GM18870 (cell line): Measurements from ENCODE around the gene AKAP6.

Experiments
- ATAC-seq: cut with Tn5 transposase; IDR thresholded peaks from one replicate; pipeline ENCODE4 v1.9.1; 2021; ENCODE audit warnings: moderate library complexity; ENCODE audit not compliant: unreplicated experiment

AKAP6 gene

DNA sequence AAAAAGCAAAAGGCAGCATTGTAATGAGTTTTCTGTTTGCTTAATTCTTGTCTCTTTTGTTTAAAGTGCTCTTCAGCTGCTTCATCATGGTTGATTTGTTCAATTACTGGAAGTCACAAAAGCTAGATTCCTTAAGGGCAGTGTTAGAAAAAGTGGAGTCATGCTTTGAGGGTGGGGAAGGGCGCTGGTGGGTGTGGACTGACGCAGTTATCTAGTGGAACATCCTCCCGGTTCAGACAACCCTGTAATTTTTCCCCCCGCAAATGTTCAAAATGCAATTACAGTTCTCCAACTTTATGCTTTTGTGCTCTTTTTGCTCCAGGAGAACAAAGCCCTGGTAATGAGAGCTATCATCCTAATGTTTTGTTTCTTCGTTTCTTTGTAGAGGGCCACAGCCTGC, 2.1 kb downstream of the AKAP6 start:
- no peak for ATAC-seq

- ATAC-seq = no peak
Measured at GRCh38 chr14:32332415-32333316, 3.6 kb downstream of the AKAP6 start.

DNA sequence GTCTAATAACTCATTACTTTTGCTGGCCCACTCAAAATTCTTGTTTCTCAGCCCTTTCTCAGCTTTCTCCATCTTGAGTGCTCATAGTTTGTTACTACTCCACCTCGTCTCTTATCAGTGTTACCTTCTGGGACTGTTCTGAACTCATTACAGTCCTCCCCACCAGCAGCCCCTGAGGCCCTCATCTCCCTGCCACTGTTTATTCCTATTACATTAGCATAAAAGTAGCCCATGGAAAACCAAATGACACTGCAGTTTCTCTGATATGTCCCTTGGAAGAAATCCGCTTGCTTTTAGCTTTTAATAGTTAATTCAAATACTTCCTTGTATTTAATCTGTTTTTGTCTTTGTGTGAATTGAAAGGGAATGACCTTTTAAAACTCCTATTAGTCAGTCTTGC, 7.6 kb downstream of the AKAP6 start:
- ATAC-seq = no peak

- no peak for ATAC-seq
Measured at GRCh38 chr14:32337759-32338158, 8.7 kb downstream of the AKAP6 start.

- no peak for ATAC-seq
Measured at GRCh38 chr14:32339188-32339587, 10.1 kb downstream of the AKAP6 start.

DNA sequence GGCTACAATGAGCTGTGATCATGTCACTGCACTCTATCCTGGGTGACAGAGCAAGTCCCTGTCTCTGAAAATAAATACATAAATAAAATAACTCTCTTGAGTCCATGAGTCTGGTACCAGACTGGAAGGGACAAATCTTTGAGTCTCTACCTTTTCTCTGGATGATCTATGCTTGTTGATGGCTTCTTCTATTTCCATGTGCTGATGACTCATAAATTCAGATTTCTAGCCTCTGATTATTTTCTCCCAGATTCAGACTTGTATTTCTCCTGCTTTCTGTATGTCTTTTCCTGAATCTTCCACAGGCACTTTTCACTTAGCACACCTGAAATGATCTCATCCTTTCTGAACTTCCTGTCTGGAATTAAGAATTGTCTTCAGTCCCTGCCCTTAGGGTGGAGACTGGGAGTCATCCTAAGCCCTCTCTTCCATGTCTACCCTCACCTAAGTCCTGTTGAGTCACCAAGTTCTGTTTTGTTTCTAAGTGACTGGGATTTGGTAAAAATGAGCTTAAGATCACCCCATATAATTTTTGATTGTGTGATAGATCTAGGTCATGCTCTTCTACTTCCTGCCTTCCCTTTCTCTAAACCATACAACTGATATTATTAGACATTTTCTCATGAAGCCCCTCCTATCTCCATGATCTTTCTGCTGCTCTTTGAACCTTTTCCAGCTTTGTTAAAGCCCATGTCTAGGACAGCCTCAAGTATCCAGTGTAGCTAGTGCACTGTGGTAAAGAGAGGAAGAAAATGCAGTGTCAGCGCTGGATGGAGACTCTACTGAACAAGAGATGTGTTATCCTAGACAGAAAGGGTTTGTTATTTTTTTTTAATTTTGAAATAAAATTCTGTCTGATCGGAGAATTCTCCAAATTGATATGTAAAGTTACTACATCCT, 13.1 kb downstream of the AKAP6 start:
- ATAC-seq = no peak

GRCh38 chr14:32342847-32343194, 13.7 kb downstream of the AKAP6 start:
- ATAC-seq = no peak

GRCh38 chr14:32343926-32344430, 14.9 kb downstream of the AKAP6 start:
- no peak for ATAC-seq

GRCh38 chr14:32345311-32345791, 16.3 kb downstream of the AKAP6 start:
- ATAC-seq = no peak

- no peak for ATAC-seq
Measured at GRCh38 chr14:32349322-32349721, 20.2 kb downstream of the AKAP6 start.

DNA sequence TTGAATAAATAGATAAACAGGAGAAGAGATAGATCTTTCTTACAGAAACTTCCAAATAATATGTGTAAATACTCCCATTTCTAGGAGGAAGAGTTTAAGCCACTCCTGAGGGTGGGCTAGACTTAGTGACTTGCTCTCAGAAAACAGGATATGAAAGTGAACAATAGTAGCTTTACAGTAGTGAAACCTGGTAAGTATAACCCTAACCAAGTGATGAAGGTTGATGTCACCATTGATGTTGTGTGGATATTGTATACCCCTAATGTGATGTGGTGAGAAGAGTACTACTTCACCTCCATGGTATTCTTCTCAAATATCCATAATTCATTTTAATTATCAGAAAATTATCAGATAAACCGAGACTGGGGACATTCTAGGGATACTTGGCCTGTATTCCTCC, 20.9 kb downstream of the AKAP6 start:
- peak; percentile 99 for ATAC-seq

DNA sequence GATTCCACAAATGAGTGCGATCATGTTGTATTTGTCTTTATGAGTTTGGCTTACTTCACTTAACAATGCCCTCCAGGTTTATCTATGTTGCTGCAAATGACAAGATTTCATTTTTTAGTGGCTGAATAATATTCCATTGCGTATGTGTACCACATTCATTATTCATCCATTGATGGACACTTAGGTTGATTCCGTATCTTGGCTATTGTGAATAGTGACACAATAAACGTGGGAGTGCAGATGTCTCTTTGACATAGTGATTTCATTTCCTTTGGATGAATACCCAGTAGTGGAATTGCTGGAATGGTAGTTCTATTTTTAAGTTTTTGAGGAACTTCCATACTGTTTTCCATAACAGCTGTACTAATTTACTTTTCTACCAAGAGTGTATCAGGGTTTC, 23.5 kb downstream of the AKAP6 start:
- ATAC-seq = no peak

- ATAC-seq = no peak
Measured at GRCh38 chr14:32354716-32355115, 25.6 kb downstream of the AKAP6 start.

- no peak for ATAC-seq
Measured at GRCh38 chr14:32358781-32359180, 29.7 kb downstream of the AKAP6 start.

- ATAC-seq = no peak
Measured at GRCh38 chr14:32361674-32362073, 32.6 kb downstream of the AKAP6 start.

DNA sequence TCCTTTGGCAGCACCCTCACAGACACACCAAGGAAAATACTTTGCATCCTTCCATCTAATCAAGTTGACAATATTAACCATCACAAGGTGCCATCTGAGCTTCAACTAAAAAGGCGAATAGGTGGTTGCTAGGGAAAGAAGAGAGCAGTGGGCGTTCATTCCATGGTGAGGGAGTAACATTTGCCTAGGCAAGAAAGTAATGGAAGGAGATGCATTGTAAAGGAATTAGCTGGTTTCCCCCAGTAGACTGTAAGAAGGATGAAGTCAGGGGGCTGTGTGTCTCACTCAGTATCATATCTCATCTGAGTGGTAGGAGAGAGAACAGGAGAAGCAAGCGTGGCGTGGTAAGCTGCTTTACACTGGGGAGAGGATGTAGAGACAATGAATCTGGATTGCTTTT, 34.7 kb downstream of the AKAP6 start:
- ATAC-seq = no peak

GRCh38 chr14:32364941-32365340, 35.8 kb downstream of the AKAP6 start:
- no peak for ATAC-seq

DNA sequence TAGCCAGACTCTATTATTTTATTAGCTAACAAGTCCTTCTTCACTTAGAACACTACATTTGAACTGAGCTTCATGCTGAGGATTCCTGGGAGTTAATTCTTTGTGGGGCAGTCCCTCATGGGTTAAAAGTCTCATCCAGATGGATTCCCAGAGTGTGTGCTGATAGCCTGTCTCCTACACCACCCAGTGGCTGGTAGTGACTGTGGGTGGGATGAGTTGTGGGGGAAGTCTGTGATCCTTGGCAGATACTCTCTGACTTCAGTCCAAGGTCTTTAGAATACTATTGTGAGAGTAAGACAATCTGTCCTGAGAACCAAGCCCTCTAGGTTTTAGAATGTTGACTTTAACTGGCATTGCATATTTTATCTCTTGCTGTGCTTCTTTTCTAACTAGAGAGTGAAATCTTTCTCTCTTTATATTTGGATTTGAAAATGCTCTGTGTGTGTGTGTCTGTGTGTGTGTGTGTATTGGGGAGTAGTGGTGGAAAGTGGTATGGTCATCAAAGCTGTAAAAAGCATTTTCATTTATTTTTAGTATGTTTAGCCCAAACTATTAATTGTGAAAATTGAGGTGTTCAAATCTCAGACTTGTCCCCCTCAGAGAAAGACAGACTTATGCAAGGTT, 37.3 kb downstream of the AKAP6 start:
- no peak for ATAC-seq

DNA sequence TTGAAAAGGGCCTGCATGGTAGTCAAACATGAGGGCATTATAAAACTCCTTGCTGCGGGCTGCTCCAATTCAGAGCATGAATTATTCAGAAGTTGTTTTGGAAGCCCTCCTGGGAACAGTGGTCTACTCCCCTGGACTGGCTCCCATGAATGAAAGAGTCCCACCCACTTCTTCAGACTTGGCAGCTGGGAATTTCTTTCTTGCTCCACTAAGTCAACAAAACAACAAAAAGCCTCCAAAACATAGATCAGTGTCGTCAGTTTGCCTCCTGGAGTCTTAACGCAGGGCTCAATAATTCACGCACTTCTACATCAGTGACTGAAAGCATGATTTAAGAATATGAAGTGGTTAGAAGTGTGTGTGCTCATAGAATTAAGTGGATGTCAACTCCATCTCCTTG, 37.9 kb downstream of the AKAP6 start:
- no peak for ATAC-seq

- ATAC-seq = no peak
Measured at GRCh38 chr14:32367516-32367915, 38.4 kb downstream of the AKAP6 start.

DNA sequence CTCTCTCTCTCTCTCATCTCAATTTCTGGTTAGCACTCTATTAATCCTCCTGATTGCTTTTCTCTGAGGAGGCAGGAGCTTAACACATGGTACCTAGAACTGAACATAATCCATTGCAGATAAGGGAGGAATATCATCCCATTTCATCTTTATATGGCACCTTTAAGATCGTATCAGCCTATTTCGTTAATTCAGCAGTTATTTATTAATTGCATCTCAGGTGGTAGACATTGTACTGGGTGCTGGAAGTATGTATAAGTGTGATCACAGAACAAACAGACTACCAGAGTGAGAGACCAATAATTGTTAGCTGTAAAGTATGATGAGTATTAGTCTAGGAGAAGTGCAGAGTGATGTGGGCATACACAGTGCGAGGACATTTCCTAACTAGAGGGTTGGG, 39.0 kb downstream of the AKAP6 start:
- ATAC-seq = no peak
